Prostate gland (tissue), 2 donors: Measurements from ENCODE around the gene ASB8.

ENCODE experiments used
- CTCF ChIP-seq, 4 experiments: fragments of 200-600 bp in 2 of 4; fragments of 450-650 bp in 2 of 4; sonication (generic) in 2 of 4; IDR thresholded peaks; 1 replicate in 3 of 4; 2 replicates in 1 of 4; pipeline ENCODE4 v1.5.1; 2016 to 2019; ENCODE audit warnings: antibody characterized with exemption in 4 of 4, mild to moderate bottlenecking in 2 of 4, moderate library complexity in 2 of 4
- POLR2A ChIP-seq: fragments of 450-650 bp; IDR thresholded peaks from one replicate; pipeline ENCODE4 v1.6.1; 2016; ENCODE audit warnings: antibody characterized with exemption, mild to moderate bottlenecking
- POLR2AphosphoS5 ChIP-seq: sonication (generic); formaldehyde crosslinking; IDR thresholded peaks from one replicate; pipeline ENCODE4 v1.6.1; 2017; ENCODE audit warnings: antibody characterized with exemption

- TF ChIP-seq CTCF (IDR thresholded peaks at IDR 0.05): no peak
- no peak for TF ChIP-seq POLR2AphosphoS5
- no peak for TF ChIP-seq POLR2A
These were observed 27.2 kb upstream of the ASB8 start for GRCh38 chr12:48184549-48184922.
